Measurements from ENCODE around the gene ODF4. TPM values are rescaled to one million over a fixed set of nuclear protein-coding genes. Genes with fewer than 3 reads are reported as not detected.

The ODF4 gene
- total and polyA plus RNA-seq, 7 donors = not detected

GRCh38 chr17:8387914-8388651 is 48.4 kb downstream of the ODF4 start:
- ATAC-seq = no peak
- no peaks in the 10 kb centered on the region for H3K36me3 ChIP-seq (ENCODE audit: insufficient read depth in 1 of 2, low read depth in 1 of 2)
- H3K27me3 ChIP-seq (ENCODE audit: insufficient read depth in 3 of 3, low read length in 2 of 3) = peaks cover 0 to 8% (median 6%) of the 10 kb centered on the region in 3 donors
- DNase-seq = no peak
- TF ChIP-seq CTCF (IDR thresholded peaks at IDR 0.05) = no peak
- intact Hi-C loops (cut with DNase I) = no loop called here
- no peaks in the 10 kb centered on the region for H3K4me1 ChIP-seq
- H3K9me3 ChIP-seq = no peaks in the 10 kb centered on the region
- no peak overlapping the region for H3K4me3 ChIP-seq
- no peak overlapping the region for H3K27ac ChIP-seq
- WGBS, 3 donors = 83 to 87% (median 84%) methylated on average over 7 of the region's 7 CpGs

DNA sequence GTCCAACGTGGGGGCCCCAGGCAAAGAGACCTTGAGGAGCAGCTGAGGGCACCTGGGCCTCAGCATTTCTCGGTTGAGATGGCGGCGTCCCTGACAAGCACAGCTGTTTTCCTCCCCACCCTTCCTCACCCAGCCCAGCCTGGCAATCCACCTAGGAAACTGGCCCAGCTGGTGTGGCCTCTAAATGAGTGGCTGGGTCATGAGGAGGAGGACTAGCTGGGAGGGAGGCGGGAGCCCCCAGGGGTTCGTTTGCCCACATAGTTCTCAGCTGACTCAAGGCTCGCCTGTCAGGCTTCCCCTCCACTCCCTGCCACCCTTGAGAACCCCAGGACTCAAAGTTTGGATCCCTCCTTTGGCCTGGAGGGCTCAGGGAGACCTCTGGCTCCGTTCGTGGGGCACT is 52.1 kb downstream of the ODF4 start:
- no peak for TF ChIP-seq CTCF (IDR thresholded peaks at IDR 0.05)
- Histone ChIP-seq H3K36me3 (ENCODE audit: insufficient read depth in 1 of 2, low read depth in 1 of 2) (no peaks in the 10 kb centered on the region), H3K9me3 (no peaks in the 10 kb centered on the region), H3K27ac (no peak overlapping the region), H3K4me3 (no peak overlapping the region), H3K4me1 (no peaks in the 10 kb centered on the region), H3K27me3 (ENCODE audit: insufficient read depth in 3 of 3, low read length in 2 of 3) (peaks cover 0 to 40% (median 16%) of the 10 kb centered on the region in 3 donors)
- 20 to 25% (median 20%) methylated on average over 9 of the region's 9 CpGs for WGBS, 3 donors
- ATAC-seq (no peak), DNase-seq (no peak)
- intact Hi-C loops (cut with DNase I) = no loop called here

DNA sequence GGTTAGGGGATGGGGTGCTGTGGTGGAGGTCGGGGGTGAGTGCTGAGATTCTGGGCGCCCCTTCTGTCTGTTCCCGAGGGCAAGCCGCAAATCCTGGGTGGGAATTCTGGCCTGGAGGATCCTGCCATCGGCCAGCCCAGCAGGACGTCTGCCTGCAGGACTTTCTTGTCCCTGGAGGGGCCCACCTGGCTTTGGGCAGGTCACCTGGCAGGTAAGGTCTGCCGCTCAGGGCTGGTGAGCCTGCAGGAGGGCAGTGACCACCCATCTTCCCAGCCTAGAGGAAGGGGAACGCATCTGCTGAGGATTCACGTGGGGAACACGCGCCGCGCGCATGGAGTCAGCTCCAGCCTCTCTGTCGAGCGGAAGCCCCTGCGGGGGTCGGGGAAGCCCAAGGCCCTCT is 52.6 kb downstream of the ODF4 start:
- ATAC-seq (no peak), DNase-seq (no peak)
- TF ChIP-seq CTCF (IDR thresholded peaks at IDR 0.05) = no peak
- no peak overlapping the region for H3K4me3 ChIP-seq
- H3K27ac ChIP-seq = no peak overlapping the region
- WGBS, 3 donors = 60 to 69% (median 65%) methylated on average over 15 to 18 of the region's 18 CpGs
- H3K4me1 ChIP-seq = no peaks in the 10 kb centered on the region
- H3K9me3 ChIP-seq = no peaks in the 10 kb centered on the region
- H3K27me3 ChIP-seq (ENCODE audit: insufficient read depth in 3 of 3, low read length in 2 of 3) = peaks cover 0 to 45% (median 16%) of the 10 kb centered on the region in 3 donors
- no peaks in the 10 kb centered on the region for H3K36me3 ChIP-seq (ENCODE audit: insufficient read depth in 1 of 2, low read depth in 1 of 2)
- intact Hi-C loops (cut with DNase I) = no loop called here

GRCh38 chr17:8392674-8393469 is 53.2 kb downstream of the ODF4 start:
- peaks cover 0 to 45% (median 16%) of the 10 kb centered on the region in 3 donors for H3K27me3 ChIP-seq (ENCODE audit: insufficient read depth in 3 of 3, low read length in 2 of 3)
- TF ChIP-seq CTCF (IDR thresholded peaks at IDR 0.05) = no peak

More at GRCh38 chr17:8392674-8393469, 53.2 kb downstream of the ODF4 start:
- ATAC-seq (no peak), DNase-seq (no peak)
- 80 to 82% (median 81%) methylated on average over 43 to 46 of the region's 46 CpGs for WGBS, 3 donors
- Histone ChIP-seq H3K4me1 (no peaks in the 10 kb centered on the region), H3K27ac (no peak overlapping the region), H3K9me3 (no peaks in the 10 kb centered on the region), H3K4me3 (no peak overlapping the region), H3K36me3 (ENCODE audit: insufficient read depth in 1 of 2, low read depth in 1 of 2) (no peaks in the 10 kb centered on the region)
- intact Hi-C loops (cut with DNase I) = no loop called here

Data from psoas muscle (tissue), 8 donors.